ENCODE data around the gene UBE2G1. TPM values are rescaled to one million over a fixed set of nuclear protein-coding genes. Genes with fewer than 3 reads are reported as not detected.
"Not testable (repeated sequence)": the region's sequence is repeated elsewhere in the genome, so short reads cannot be mapped to it uniquely, and the experiment has no call there.

Gene UBE2G1
- total RNA-seq, 1 donor from 2014 or later, result 34.9 TPM

DNA sequence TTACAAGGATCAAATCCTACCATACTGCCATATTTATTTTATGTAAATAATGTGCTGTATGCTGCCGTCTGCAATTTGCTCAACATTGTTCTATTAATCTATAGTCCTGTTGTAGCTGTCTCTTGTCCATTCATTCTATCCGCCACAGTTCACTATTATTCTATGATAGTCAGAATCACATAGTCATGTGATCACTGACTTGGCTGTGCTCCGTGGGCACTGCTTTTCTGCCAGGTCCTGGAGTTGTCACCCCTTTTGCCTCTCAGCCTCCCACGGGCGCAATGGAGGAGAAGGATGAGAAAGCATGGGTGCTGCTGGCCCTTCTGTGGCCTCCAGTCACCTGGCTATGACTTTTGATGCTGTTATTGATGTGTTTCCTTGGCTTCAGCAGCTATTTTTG lies 65.4 kb downstream of the UBE2G1 start:
- no peak for DNase-seq

- DNase-seq, result no peak
Observed at GRCh38 chr17:4297351-4297750, 69.1 kb downstream of the UBE2G1 start.

DNA sequence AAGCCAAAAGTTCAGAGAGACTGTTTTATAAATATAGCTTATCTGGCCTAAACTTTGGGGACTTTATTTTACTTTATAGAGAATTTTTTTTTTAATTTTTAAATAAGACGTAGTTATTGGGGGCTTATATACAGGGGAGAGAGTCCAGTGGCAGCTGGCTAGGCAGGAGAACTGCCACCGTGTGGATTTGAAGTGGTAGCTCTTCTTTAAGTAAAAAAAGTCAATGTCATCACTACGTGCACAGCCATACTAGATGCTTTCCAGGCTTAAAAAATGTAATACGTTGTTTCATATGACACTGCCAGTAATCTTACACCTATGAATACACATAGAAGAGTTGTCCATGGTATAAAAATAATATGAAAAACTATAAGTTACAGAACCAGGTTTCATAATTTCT lies 70.8 kb downstream of the UBE2G1 start:
- DNase-seq, result no peak

DNA sequence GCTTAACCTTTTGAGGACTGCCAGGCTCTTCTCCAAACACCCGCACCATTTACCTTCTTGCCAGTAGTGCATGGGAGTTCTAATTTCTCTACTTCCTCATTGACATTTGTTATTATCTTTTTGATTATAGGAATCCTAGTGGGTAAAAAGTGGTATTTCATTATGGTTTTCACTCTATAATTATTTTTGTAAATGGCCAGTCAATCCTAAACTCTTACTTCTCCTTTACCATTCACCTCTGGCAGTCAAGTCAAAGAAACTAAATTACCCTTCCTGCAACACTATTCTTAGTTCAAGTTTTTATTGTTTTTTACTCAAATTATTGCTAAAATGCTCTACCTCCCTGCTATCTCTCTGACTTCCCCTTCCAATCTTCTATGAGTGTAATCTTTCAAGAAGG lies 72.9 kb downstream of the UBE2G1 start:
- no peak for DNase-seq

GRCh38 chr17:4287710-4288109 lies 78.8 kb downstream of the UBE2G1 start:
- DNase-seq, result no peak

- no peak for DNase-seq
Observed at GRCh38 chr17:4276514-4276913, 90.0 kb downstream of the UBE2G1 start.

DNA sequence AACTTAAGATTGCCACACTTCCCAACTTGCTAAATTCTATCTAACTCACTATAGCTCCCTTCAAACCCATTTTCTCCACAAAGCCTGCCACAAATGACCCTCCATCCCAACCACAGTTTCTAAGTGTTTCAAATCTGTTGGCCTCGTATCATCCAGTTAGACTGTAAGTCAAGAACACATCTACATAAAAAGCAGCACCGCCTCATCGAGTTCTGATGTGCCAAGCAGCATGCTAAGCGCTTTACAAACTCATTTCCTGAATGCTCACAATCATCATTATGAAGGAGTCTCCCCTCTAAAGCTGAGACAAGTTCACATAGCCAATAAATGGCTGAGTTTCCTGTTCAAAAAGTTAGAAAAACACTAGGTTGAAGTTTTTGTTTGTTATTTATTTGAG lies 93.5 kb downstream of the UBE2G1 start:
- DNase-seq, result no peak

- no peak for DNase-seq
Observed at GRCh38 chr17:4272213-4272971, 94.1 kb downstream of the UBE2G1 start.

- DNase-seq, result no peak
Observed at GRCh38 chr17:4270736-4271135, 95.7 kb downstream of the UBE2G1 start.

GRCh38 chr17:4269915-4270314 lies 96.6 kb downstream of the UBE2G1 start:
- no peak for DNase-seq

- peak; percentile 3 for DNase-seq
Observed at GRCh38 chr17:4267402-4267801, 99.1 kb downstream of the UBE2G1 start.

- DNase-seq, result no peak
Observed at GRCh38 chr17:4266550-4266949, 99.9 kb downstream of the UBE2G1 start.

- DNase-seq, result peak; percentile 91
Observed at GRCh38 chr17:4263282-4264215, 102.9 kb downstream of the UBE2G1 start, which contains the start of gene ANKFY1. TSS of gene ANKFY1 (minus strand) at chr17:4263979. CDS start at chr17:4263941, 38 bp downstream.

DNA sequence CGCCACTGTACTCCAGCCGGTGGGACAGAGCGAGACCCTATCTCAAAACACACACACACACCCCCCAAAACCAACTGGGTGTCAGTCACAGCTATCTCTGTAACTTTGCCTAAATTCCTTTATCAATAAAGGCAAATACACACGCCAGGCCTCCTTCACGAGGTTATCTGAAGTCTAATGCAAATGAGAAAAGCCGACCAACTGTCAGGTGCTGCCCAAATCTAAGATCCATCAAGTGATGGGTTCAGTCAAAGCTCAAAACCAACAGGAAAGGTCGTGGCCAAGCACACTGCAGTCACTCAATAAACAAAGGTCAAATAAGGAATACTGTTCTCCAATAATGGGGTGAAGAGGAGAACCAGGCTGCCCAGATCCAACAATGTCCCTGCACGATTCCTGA lies 103.8 kb downstream of the UBE2G1 start:
- no peak for DNase-seq

- no peak for DNase-seq
Observed at GRCh38 chr17:4261452-4261851, 105.0 kb downstream of the UBE2G1 start.

DNA sequence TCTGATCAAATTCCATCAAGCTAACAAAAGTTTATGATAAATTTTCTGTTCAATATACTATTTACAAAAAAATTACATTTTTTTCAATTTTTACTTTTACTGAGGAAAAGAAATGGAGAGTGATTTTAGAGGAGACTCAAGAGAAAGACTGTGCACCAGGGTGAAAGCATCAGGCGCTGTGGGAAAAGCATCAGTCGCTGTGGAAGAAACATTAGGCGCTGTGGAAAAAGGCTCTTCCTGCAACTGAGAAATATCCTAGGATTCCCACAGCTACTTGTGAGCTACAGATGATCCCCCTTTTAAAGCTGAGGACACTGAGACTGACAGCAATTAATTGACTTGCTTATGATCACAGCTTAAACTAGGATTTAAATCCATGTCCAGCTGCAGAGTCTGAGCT lies 107.6 kb downstream of the UBE2G1 start:
- no peak for DNase-seq

DNA sequence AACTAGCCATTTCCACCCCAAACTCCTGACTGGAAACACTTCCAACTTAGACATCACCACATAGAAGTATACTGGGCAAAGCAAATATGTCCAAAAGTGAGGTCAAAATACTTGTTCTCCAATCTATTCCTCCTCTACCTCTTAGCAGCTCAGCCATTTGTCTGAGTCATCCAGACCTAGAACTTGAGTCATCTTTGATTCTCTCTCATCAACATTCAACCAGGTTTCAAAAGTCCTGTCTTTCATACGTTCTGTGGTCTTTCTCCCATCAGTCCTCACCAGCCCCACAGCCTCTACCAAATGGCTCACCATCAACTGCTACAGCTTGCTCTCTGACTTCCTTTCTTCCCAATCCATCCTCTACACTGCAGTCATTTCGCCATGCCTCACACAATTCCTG lies 109.5 kb downstream of the UBE2G1 start:
- no peak for DNase-seq

DNA sequence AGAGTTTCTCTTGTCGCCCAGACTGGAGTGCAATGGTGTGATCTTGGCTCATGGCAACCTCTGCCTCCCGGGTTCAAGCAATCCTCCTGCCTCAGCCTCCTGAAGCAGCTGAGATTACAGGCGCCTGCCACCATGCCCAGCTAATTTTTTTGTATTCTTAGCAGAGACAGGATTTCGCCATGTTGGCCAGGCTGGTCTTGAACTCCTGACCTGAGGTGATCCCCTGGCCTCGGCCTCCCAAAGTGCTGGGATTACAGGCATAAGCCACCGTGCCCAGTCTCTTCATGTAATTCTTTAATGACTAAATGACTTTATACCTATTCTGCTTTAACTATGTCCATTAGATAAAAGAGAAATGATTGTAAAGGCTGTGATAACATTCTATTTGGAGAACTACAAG lies 111.2 kb downstream of the UBE2G1 start:
- not testable (repeated sequence) for DNase-seq

- no peak for DNase-seq
Observed at GRCh38 chr17:4250887-4251286, 115.6 kb downstream of the UBE2G1 start.

DNA sequence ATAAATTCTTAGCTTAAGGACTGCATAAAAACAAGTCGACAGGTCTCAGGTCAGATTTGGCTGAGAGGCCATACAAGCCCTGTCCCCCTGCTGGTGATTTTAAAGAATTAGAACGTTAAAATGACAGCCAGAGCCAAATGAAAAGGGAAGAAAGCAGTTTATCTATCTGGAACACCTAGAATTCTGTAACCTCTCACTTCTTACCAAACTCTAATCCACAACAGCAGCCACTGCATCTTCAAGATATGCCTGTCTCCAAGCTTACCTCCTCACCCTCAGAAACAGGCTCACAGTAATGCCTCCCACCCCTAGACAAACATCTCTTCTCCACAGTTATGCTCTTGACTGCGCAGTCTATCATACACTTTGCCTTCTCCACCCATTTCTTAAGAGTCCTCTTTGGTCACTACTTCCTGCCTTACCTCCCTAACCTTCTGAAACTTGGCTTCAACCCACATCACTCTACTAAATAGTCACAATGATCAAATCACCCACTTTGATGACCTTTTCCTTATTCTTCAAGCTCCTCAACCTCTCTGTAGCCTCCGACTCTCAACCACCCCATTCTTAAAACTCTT lies 116.9 kb downstream of the UBE2G1 start:
- DNase-seq, result no peak

GRCh38 chr17:4248504-4249277 lies 117.8 kb downstream of the UBE2G1 start:
- DNase-seq, result no peak

GRCh38 chr17:4247971-4248388 lies 118.5 kb downstream of the UBE2G1 start:
- DNase-seq, result no peak
